Mucosa of descending colon (tissue), 3 donors: ENCODE measurements around the gene DGKD. TPM values are rescaled to one million over a fixed set of nuclear protein-coding genes. Genes with fewer than 3 reads are reported as not detected.

Experiments
- ATAC-seq: fragments of 200-7000 bp; cut with Tn5 transposase; one replicate; pipeline ENCODE4 v1.9.1; 2020; ENCODE audit warnings: mild to moderate bottlenecking, moderate library complexity
- DNase-seq, 3 donors: peaks; one replicate each; pipeline ENCODE4 v3.0.0-alpha.2; 2020
- H3K36me3 ChIP-seq: fragments of 200-600 bp; one replicate; pipeline ENCODE4 v1.8.0; 2021; ENCODE audit warnings: low read depth, mild to moderate bottlenecking
- H3K4me1 ChIP-seq: fragments of 200-600 bp; one replicate; pipeline ENCODE4 v1.8.0; 2021; ENCODE audit warnings: low read depth, mild to moderate bottlenecking
- H3K4me3 ChIP-seq: fragments of 200-600 bp; one replicate; pipeline ENCODE4 v1.8.0; 2021; ENCODE audit warnings: mild to moderate bottlenecking
- H3K9me3 ChIP-seq: fragments of 200-600 bp; one replicate; pipeline ENCODE4 v1.8.0; 2021; ENCODE audit warnings: mild to moderate bottlenecking
- intact Hi-C, 2 donors: fragments of 100-400 bp; cut with DNase I in 1 of 2; cut with micrococcal nuclease in 1 of 2; formaldehyde crosslinking; loops; one replicate each; pipeline versions ENCODE4 v1.11.0 to v1.11.1; 2022; cut with DNase I, micrococcal nuclease
- total RNA-seq, 3 donors: library from RNA; stranded (reverse); fragmentation: NEBNext Ultra II Directional in 2 of 3; extraction: Animal tissue kit (Norgen Biotek cat#: 25700) in 2 of 3; gene quantifications; one replicate each; pipeline versions ENCODE4 v1.2.1 to v1.2.4, GENCODE V29; 2021 to 2023
- TF ChIP-seq, protein P1 (sequence below): fragments of 200-600 bp; IDR thresholded peaks from one replicate; pipeline ENCODE4 v1.8.0; 2022; ENCODE audit warnings: antibody characterized with exemption, mild to moderate bottlenecking
- donor health status: DM: no; HTN: no; CAD: no; lungs with moderate emphysema.
- donor health status: DM: no; HTN: no; CAD: no.
- donor health status: DM: no; HTN: yes; CAD: no.

The DGKD gene
- total RNA-seq, 3 donors from 2014 or later = 81.8 to 159 (median 102) TPM

GRCh38 chr2:233434666-233435330 lies 80.5 kb downstream of the DGKD start:
- Histone ChIP-seq H3K4me1 (peaks cover 5% of the 10 kb centered on the region), H3K36me3 (no peaks in the 10 kb centered on the region), H3K9me3 (no peaks in the 10 kb centered on the region), H3K4me3 (no peak overlapping the region)
- no peak for ATAC-seq
- DNase-seq = peak in 1 of 3 donors; percentile 18
- TF ChIP-seq, protein P1, sequence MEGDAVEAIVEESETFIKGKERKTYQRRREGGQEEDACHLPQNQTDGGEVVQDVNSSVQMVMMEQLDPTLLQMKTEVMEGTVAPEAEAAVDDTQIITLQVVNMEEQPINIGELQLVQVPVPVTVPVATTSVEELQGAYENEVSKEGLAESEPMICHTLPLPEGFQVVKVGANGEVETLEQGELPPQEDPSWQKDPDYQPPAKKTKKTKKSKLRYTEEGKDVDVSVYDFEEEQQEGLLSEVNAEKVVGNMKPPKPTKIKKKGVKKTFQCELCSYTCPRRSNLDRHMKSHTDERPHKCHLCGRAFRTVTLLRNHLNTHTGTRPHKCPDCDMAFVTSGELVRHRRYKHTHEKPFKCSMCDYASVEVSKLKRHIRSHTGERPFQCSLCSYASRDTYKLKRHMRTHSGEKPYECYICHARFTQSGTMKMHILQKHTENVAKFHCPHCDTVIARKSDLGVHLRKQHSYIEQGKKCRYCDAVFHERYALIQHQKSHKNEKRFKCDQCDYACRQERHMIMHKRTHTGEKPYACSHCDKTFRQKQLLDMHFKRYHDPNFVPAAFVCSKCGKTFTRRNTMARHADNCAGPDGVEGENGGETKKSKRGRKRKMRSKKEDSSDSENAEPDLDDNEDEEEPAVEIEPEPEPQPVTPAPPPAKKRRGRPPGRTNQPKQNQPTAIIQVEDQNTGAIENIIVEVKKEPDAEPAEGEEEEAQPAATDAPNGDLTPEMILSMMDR = no peak
- intact Hi-C loops = no loop called here

GRCh38 chr2:233435436-233436190 lies 81.3 kb downstream of the DGKD start:
- intact Hi-C loops = no loop called here
- no peaks in the 10 kb centered on the region for H3K36me3 ChIP-seq

DNA sequence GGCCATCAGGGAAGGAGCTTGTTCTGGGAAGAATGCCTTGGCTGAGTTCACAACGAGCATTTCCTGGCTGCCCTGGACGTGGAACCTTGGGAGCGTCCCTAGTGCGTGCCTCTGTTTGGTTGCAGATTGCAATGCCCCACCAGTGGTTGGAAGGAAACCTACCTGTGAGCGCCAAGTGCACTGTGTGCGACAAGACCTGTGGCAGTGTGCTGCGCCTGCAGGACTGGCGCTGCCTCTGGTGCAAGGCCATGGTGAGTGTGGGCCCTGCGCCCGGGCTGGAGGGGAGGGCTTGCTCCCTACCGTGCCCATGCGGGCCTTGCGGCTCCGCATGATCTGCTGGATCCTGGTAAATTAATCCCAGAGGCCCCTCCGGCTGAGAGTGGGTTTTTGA lies 81.9 kb downstream of the DGKD start:
- H3K9me3 ChIP-seq = no peaks in the 10 kb centered on the region
- intact Hi-C loops = no loop called here

More at GRCh38 chr2:233435436-233436190, 81.3 kb downstream of the DGKD start:
- Histone ChIP-seq H3K9me3 (no peaks in the 10 kb centered on the region), H3K4me1 (no peaks in the 10 kb centered on the region), H3K4me3 (no peak overlapping the region)
- no peak for DNase-seq
- no peak for ATAC-seq
- TF ChIP-seq, protein P1 = no peak

DNA sequence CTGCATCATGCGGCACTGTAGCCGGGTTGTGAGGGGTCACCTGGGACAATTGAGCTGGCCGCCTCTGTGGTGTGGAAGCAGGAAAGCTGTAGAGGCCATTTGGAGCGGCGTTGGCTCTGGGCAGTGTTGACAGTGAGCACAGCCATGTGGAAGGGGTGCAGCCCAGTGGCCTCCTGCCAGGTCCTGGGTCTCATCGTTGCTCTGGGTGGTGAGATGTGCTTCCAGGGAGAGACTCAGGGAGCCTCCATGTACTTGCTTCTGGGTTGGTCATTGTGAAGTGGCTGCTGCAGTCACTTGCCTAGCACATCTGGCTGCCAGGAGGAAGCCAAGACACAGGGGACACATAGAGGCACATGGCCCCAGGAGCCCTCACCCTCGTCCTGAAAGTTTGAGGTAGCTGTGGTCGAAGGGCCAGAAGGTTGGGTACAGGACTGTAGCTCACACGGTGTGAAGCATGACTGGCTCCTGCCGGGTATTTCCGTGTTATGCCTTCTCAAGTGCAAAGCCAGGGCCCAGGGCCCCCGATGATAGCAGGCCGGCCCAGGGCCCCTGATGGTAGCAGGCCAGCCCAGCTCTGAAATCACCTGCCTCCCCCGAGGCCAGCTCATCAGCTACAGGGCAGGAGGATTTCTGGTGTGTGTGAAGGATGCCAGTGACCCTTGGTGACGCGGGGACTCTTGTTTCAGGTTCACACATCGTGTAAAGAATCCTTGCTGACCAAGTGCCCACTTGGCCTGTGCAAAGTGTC lies 82.6 kb downstream of the DGKD start:
- DNase-seq = peak in 1 of 3 donors; percentile 19
- no peaks in the 10 kb centered on the region for H3K9me3 ChIP-seq
- no peak for ATAC-seq
- intact Hi-C loops = no loop called here
- no peak overlapping the region for H3K4me3 ChIP-seq
- TF ChIP-seq, protein P1 = no peak
- no peaks in the 10 kb centered on the region for H3K4me1 ChIP-seq
- H3K36me3 ChIP-seq = no peaks in the 10 kb centered on the region

More for the DNA sequence above, 81.9 kb downstream of the DGKD start:
- DNase-seq (peak in 1 of 3 donors; percentile 23), ATAC-seq (no peak)
- Histone ChIP-seq H3K36me3 (no peaks in the 10 kb centered on the region), H3K4me3 (no peak overlapping the region), H3K4me1 (no peaks in the 10 kb centered on the region)
- TF ChIP-seq, protein P1 = no peak

DNA sequence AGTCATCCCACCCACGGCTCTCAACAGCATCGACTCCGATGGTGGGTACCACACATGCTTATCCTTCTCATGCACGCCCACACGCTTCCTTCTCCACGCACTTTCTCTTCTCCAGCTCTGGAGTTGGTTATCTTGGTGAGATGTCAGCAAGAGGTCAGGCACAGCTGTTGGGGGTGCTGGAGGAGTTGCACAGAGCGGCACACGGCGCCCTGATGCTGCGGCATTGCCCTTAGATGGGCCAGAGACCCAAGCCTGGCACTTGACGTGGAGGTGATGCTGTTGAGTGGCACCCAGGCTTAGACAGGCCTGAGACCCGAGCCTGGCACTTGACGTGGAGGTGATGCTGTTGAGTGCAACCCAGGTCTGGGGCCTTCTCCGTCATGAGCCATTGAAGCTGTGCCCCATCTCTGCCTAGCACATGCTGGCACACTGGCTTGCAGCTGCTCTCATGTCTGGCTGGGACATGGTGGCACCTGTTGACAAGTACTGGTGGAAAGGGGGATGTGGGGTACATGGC lies 83.2 kb downstream of the DGKD start:
- ATAC-seq (no peak), DNase-seq (peak in 1 of 3 donors; percentile 19)

More for the DNA sequence above, 83.2 kb downstream of the DGKD start:
- Histone ChIP-seq H3K4me3 (no peak overlapping the region), H3K4me1 (no peaks in the 10 kb centered on the region), H3K36me3 (no peaks in the 10 kb centered on the region), H3K9me3 (no peaks in the 10 kb centered on the region)
- TF ChIP-seq, protein P1 = no peak
- intact Hi-C loops = no loop called here
